HG03097 (cell line): ENCODE results near the gene MASP2.
A peak's percentile ranks its signal among the peaks of the same experiment; 100 is the strongest.
"Not testable (repeated sequence)": the region's sequence is repeated elsewhere in the genome, so short reads cannot be mapped to it uniquely, and the experiment has no call there.

Experiments used
- ATAC-seq: cut with Tn5 transposase; IDR thresholded peaks from one replicate; pipeline ENCODE4 v1.9.1; 2021; ENCODE audit not compliant: unreplicated experiment, low FRiP score

The MASP2 gene

DNA sequence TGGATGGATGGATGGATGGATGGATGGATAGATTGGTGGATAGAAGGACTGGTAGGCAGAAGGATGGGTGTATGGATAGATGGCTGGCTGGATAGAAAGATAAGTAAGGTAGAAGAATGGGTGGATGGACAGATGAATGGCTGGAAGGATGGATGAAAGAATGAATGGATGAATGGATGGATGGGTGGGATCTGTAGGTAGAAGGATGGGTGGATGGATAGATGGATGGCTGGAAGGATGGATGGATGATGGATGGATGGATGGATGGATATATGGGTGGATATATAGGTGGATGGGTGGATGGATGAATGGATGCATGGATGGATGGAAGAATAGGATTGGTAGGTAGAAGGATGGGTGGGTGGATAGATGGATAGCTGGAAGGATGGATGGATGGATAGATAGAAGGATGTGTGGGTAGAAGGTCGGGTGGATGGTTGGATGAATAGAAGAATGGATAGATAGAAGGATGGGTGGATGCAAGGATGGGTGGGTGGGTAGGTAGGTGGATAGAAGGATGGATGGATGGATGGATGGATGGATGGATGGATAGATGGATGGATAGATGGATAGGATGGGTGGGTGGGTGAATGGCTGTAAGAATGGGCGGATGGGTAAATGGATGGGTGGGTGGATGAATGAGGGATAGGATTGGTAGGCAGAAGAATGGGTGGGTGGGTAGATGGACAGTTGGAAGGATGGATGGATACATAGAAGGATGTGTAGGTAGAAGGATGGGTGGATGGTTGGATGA, 7.5 kb downstream of the MASP2 start:
- ATAC-seq, result no peak

DNA sequence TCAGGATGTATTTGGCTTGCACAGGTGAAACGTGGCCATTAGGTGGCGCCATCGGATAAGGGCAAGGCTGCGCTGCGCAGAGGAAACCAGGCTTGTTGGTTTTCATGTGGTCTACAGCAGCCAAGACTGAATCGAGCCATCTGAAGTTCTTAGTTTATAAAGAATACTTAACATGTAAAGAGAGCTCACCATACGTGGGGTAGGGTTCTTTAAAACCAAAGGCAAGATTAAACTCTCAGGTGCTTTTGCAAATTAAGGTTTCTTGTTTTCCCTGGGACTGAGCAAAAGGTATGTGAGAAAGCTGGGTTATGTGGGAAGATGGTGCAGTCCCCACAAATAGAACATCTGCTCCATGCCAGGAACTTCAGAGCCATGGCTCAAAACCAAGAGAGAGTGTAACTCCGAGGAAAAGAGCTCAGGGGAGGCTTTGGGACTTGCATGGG, 9.3 kb downstream of the MASP2 start:
- ATAC-seq, result peak; percentile 67

DNA sequence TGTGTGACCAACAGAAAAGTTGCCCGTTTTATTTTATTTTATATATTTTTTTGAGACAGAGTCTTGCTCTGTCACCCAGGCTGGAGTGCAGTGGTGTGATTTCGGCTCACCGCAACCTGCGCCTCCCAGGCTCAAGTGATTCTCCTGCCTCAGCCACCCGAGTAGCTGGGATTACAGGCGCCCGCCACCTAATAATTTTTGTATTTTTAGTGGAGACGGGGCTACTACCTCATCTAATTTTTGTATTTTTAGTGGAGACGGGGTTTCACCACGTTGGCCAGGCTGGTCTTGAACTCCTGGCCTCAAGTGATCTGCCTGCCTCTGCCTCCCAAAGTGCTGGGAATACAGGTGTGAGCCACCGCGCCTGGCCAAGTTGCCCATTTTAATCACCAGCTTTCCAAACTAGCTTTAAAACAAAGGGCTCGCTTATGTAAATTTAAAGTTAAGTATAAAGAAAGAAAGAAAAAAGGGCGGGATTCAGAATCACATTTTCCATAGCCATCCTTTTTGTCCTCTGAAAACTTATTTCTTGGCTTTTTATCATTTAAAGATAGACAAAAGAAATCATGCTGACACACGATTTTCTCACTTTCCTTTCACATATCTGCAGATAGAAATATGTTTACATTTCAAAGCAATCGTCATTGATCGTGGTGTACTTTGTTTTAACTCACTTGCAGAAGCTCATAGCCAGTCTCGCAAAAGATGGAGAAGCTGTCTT, 9.9 kb downstream of the MASP2 start:
- not testable (repeated sequence) for ATAC-seq

DNA sequence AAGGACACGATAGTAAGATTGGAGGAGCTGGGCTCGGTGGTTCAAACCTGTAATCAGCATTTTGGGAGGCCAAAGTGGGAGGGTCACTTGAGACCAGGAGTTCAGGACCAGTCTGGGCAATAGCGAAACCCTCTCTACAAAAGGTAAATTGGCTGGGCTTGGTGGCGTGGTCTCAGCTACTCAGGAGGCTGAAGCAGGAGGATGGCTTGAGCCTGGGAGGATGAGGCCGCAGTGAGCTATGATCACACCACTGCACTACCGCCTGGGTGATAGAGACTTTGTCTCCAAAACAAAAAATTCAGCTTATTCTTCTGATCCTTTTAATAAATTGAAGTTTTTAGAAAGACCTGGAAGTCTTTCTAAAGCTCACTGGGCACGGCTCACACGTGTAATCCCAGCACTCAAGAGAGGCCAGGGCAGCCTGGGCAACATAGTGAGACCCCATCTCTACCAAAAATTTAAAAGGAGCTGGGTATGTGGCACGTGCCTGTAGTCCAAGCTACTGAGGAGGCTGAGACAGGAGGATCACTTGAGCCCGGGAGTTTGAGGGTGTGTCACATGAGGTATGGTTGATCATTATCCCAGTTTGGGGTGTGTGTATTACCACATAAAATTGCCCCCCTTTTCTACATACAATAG, 15.3 kb downstream of the MASP2 start:
- no peak for ATAC-seq

DNA sequence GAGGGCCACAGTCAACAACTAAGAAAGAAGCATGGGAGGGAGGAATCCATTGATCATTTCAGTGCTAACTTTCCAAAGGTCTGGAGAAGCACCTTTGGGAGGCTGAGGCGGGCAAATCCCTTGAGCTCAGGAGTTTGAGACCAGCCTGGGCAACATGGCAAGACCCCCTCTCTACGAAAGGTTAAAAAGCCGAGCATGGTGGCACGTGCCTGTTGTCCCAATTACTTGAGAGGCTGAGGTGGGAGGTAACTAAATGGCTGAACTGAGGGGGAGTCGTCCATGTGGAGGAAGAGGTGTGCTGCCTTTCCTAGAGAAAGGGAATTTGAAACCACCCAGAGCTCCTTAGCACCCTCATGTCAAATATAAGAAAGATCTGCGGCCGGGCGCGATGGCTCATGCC, 16.2 kb downstream of the MASP2 start:
- ATAC-seq, result no peak

DNA sequence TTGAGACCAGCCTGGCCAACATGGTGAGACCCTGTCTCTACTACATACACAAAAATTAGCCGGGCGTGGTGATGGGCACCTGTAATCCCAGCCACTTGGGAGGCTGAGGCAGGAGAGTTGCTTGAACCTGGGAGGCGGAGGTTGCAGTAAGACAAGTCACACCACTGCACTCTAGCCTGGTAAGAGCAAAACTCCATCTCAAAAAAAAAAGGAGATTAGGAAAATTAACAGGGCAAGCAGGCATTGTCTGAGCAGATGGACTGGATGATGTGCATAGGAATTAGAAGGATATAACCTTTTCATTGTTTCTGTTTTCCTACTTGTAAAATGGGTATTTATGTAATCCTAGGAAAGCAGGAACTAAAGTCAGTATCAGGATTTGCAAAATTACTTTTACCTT, 19.0 kb downstream of the MASP2 start:
- ATAC-seq, result no peak

DNA sequence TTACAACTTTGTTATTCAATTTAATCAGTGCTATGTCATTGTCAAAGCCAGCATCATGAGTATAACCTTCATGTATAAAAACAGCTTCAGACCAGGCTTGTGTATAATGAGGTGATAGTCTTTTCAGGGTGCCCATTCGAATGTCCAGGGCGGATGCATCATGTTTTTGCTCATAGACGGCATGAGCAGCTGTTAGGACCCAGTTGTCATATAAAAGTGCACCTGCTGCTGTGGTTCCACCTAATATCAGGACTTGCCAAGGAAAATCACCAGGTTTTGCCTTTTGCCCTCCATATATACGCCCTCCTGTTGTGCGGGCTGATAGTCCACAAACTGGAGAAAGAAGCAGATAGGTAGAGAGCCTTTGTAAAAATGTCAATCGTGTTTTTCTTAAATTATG, 19.7 kb downstream of the MASP2 start:
- no peak for ATAC-seq

DNA sequence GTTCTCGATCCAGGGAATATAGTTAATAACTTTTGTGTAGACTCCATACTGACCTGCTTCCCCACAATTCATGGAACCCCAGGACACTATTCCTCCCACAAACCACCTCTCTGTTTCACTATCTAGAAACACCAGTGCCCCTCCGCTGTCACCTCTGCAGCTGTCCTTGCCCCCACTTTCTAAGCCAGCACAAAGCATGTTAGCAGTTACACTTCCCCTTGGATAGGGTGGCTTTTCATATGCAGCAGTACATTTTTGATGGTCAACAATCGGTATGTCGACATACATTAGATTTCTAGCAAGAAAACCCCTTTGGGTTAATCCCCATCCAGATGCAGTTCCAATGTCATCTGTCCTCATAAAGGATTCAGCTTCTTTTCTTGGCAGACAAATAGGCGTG, 20.1 kb downstream of the MASP2 start:
- ATAC-seq, result no peak

DNA sequence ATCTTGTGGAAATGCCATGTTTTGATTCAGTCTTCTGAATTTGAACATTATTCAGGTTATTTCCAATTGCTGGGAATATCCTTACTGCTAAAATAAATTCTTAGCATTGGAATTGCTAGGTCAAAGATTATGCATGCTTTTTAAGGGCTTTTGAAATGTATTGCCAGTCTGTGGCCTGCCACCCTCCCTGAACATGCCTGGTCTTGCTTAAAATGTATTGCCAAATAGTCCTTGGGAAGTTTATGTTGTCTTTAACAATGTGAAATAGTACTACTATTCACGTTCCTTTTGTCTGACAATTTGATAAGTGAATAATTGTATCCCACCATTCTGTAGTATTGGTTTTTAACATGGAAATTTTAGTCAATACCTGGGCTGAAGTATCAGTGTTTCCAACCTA, 21.0 kb downstream of the MASP2 start:
- no peak for ATAC-seq

DNA sequence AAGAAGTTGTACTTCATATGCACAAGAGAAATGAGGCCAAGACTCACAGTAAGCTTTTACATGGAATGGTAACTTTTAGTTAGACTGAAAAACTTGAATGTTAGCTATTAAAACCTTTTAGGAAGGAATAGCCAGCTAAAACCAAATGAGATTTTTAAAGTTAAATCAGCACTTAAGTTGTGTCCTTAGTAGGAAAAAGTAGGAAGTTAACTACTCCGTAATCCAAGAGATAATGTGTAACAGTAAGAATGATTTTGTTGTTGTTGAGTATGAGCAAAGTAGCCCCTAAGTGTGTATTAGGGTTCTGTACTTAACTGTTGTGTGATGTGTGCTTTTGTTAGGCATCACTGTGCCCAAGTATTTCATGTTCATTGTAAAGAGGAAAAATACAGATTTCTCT, 21.4 kb downstream of the MASP2 start:
- ATAC-seq, result no peak

DNA sequence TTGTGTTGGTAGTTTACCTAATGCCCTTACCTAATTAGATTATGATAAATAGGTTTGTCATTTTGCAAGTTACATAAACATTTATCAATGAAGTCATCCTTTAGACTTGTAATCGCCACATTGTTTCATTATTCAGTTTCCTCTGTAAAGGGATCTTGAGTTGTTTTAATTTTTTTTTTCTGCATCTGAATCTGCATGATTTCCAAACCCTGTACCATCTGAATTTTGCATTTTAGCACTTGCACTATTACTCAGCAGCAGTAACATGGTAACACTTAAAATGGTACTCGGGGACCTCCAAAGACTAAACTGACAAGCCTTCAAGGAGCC, 22.2 kb downstream of the MASP2 start:
- no peak for ATAC-seq

DNA sequence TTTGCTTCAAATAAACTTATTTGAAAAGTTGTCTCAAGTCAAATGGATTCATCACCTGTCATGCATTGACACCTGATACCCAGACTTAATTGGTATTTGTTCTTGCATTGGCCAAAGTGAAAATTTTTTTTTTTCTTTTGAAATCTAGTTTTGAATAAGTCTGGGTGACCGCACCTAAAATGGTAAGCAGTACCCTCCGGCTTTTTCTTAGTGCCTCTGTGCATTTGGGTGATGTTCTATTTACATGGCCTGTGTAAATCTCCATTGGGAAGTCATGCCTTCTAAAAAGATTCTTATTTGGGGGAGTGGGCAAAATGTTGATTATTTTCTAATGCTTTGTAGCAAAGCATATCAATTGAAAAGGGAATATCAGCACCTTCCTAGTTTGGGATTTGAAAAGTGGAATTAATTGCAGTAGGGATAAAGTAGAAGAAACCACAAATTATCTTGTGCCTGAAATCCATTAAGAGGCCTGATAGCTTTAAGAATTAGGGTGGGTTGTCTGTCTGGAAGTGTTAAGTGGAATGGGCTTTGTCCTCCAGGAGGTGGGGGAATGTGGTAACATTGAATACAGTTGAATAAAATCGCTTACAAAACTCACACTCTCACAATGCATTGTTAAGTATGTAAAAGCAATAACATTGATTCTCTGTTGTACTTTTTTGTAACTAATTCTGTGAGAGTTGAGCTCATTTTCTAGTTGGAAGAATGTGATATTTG, 22.7 kb downstream of the MASP2 start:
- no peak for ATAC-seq

DNA sequence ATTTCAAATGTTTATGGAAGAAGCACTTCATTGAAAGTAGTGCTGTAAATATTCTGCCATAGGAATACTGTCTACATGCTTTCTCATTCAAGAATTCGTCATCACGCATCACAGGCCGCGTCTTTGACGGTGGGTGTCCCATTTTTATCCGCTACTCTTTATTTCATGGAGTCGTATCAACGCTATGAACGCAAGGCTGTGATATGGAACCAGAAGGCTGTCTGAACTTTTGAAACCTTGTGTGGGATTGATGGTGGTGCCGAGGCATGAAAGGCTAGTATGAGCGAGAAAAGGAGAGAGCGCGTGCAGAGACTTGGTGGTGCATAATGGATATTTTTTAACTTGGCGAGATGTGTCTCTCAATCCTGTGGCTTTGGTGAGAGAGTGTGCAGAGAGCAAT, 23.8 kb downstream of the MASP2 start:
- ATAC-seq, result no peak

DNA sequence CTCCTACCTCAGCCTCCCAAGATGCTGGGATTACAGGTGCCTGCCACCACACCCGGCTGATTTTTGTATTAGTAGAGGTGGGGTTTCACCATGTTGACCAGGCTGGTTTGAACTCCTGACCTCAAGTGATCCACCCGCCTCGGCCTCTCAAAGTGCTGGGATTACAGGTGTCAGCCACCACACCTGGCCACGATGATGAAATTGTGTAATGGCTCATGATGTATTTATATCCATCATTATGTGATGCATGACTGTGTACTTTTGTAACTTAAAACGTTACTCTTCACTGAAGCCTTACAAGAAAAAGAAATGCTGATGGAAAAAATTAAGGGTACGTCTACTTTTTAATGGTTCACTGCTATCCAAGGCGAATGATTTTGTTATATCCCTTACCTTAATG, 27.1 kb downstream of the MASP2 start:
- no peak for ATAC-seq

DNA sequence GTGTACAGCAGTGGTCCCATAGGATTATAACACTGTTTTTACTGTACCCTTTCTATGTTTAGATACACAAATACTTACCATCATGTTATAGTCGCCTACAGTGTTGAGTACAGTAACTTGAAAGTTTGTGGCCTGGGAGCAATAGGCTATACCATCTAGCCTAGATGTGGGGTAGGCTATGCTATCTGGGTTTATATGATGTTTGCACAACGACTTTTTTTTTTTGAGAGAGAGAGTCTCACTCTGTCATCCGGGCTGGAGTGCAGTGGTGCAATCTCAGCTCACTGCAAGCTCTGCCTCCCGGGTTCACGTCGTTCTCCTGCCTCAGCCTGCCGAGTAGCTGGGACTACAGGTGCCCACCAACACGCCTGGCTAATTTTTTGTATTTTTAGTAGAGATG, 27.7 kb downstream of the MASP2 start:
- ATAC-seq, result not testable (repeated sequence)

DNA sequence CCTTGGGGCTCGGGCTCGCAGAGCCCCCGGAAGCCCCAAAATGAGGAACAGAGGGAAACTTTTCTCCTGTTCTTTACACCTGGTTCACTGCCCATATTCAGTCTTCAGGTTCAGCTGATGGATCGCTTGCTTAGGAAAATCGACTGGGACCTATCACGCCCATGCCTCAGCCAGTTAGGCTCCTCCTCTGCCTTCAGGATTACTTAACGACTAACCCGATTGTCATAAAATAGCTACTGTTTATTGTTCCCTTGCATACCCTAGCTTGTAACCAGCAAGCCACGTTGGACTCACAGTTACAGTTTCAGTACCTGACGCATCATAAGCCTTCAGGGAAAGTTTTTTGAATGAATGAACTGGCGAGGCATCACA, 33.9 kb downstream of the MASP2 start:
- no peak for ATAC-seq

DNA sequence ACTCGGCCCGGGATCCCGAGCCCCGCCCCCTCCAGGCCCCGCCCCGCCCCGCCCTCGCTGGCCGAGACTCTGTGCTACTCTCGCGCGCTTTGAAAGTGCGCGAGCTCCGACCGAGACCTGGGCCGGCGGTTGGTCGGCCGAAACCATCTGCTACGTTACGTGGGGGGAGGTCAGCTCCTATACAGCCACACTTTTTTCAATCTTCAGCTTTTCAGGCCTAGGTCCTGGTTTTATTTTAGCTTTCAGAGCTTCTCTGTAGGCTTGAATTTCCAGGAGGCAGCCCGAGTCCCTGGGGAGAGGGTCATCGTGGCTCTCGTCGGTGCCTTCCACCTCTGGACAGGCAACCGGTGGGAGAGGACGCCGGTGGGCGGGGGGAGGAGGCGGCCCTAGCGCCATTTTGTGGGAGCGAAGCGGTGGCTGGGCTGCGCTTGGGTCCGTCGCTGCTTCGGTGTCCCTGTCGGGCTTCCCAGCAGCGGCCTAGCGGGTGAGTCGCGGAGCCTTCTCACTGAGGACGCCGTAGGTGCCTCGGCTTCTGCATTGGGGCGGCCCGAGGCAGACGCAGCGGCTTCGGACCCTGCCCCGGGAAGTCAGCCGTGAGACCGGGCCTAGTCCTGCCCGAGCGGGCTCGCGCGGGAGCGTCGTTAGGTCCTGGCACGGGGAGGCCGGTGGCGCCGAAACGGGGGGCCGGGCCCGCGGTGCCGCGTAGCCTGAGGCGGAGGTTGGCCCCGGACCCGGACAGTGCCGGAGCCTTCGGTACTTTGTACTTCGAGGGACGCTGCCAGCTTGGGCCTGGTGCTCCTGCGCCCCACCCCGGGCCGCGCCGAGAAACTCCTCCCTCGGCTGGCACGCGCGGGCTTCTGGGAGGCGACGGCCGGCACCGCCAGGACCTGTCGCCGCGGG, 34.5 kb downstream of the MASP2 start, which contains the start of gene TARDBP:
TSS of gene TARDBP (plus strand) at position 395 of the 900 bp plus-strand sequence. CDS start 1,074 bp downstream, outside the sequence.
- peak; percentile 82 for ATAC-seq

DNA sequence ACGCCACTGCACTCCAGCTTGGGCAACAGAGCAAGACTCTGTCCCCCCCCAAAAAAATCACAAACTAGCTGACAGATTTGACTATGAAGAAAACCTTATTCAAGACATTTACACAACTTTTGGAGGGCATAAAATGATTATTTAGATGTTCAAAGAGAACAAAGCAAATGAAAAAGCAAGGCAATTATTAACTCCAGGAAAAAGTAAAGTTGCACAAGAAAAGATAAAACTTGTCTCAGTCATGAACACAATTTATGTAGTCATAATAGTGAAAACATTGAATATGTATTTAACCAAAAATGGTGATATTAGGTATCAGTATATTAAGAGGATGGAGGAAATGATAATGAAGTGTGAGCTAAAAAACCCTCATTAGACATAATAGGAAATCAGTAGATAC, 46.5 kb downstream of the MASP2 start:
- no peak for ATAC-seq

DNA sequence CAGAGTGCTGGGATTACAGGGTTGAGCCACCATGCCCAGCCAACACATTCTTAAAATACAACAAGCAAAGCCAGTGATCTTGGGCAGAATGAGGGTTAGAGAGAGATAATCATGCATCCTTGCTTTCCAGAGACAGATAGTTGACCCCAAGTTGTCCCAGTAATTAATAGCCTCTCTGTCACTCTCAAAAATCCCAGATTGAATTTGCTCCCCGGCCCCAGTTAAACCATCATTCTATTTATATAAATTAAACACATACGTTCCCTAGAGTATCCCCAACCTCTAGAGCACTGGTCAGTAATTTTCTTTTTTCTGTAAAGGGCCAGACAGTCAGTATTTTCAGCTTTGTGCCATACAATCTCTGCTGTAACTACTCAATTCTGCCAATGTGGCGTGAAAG, 50.9 kb downstream of the MASP2 start:
- ATAC-seq, result no peak

DNA sequence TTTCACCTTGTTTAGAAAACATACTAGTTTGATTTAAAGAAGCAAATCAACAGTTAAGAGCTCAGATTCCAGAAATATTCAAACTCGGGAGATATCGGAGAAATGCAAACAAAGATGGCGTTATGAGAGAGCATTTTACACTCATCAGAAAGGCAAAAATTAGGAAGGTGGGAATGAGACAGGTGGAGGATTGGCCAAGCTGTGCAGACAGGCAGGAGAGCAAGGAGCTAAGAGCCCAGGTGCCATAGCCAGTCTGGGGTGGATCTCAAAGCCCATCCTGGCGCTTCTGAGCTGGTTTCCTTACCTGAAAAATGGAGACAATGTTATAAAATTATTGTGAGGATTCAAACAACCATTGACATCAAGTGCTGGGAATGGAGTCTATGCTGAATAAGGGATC, 54.2 kb downstream of the MASP2 start:
- ATAC-seq, result no peak
